A673 (cell line): ENCODE results near the gene GABRA5.

ENCODE experiments used
- CTCF ChIP-seq: fragments of 300-800, 200-600 bp; sonication (generic); conservative IDR thresholded peaks from 2 replicates; pipeline ENCODE4 v1.5.1; 2017; ENCODE audit warnings: low read depth, mild to moderate bottlenecking, antibody characterized with exemption, low read length, moderate library complexity, mixed read lengths
- EZH2 ChIP-seq: fragments of 200-600 bp; sonication (generic); IDR thresholded peaks from 2 replicates; pipeline ENCODE4 v1.6.1; 2017; ENCODE audit warnings: borderline replicate concordance, low read depth, mild to moderate bottlenecking, mixed read lengths, antibody characterized with exemption, low read length; ENCODE audit not compliant: poor library complexity, severe bottlenecking

DNA sequence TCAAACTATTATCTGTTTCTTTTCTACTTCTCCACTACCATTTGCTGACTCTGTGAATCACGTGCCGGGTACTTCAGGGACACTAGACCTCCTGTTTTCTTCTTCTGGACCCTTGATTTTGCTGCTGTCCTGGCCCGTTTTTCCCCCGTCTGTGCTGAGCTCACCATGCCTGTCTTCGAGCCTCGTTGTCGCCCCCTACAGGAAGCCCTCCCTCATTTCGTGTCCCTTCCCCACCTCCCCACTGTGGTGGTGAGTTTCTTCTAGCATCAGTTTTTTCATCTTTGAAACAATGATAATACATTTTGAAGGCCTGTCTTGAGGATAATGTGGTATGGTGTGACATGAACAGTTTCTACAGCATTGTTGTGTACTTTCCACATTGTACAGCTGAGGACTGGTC is 117.0 kb downstream of the GABRA5 start:
- TF ChIP-seq CTCF = no peak
- TF ChIP-seq EZH2 = no peak
